OCI-LY3 (cell line): ENCODE measurements around the gene DNAH11.

Experiments
- H2AFZ ChIP-seq: fragments of 200-600, 300-600 bp; shearing (Covaris generic); 2 replicates; pipeline ENCODE4 v1.6.0; 2014; ENCODE audit warnings: antibody characterized with exemption, low read depth, low read length
- H3K27ac ChIP-seq: fragments of 200-600, 300-600 bp; sonication (generic); 2 replicates; pipeline ENCODE4 v1.5.1; 2014; ENCODE audit warnings: mild to moderate bottlenecking, low read length, moderate library complexity, mixed read lengths
- H3K27me3 ChIP-seq: fragments of 200-600, 300-600 bp; sonication (generic); 2 replicates; pipeline ENCODE4 v1.6.1; 2014; ENCODE audit warnings: low read depth, low read length, mixed read lengths
- H3K36me3 ChIP-seq: fragments of 200-600, 300-600 bp; sonication (generic); replicated peaks from 2 replicates; pipeline ENCODE3; 2014; ENCODE audit warnings: low read depth, low read length, mixed read lengths
- H3K4me1 ChIP-seq: fragments of 300-600, 200-600 bp; sonication (generic); 2 replicates; pipeline ENCODE4 v1.6.1; 2014; ENCODE audit warnings: low read length, mixed read lengths
- H3K4me2 ChIP-seq: fragments of 200-600, 300-600 bp; sonication (generic); 2 replicates; pipeline ENCODE4 v1.6.1; 2014; ENCODE audit warnings: low read length, mixed read lengths
- H3K4me3 ChIP-seq: fragments of 300-600, 200-600 bp; sonication (generic); 2 replicates; pipeline ENCODE4 v1.5.1; 2014; ENCODE audit warnings: antibody characterized with exemption, mild to moderate bottlenecking, low read length, moderate library complexity
- H3K79me2 ChIP-seq: fragments of 300-600, 200-600 bp; shearing (Covaris generic); 2 replicates; pipeline ENCODE4 v1.6.1; 2014; ENCODE audit warnings: mild to moderate bottlenecking, low read length, mixed read lengths
- H3K9ac ChIP-seq: fragments of 300-600, 200-600 bp; shearing (Covaris generic); 2 replicates; pipeline ENCODE4 v1.6.0; 2014; ENCODE audit warnings: mild to moderate bottlenecking, low read length, moderate library complexity
- H3K9me3 ChIP-seq: fragments of 200-600, 300-600 bp; shearing (Covaris generic); 2 replicates; pipeline ENCODE4 v1.6.1; 2014; ENCODE audit warnings: low read length, mixed read lengths; ENCODE audit not compliant: insufficient read depth
- H4K20me1 ChIP-seq: fragments of 200-600, 300-600 bp; sonication (generic); 2 replicates; pipeline ENCODE4 v1.6.1; 2016; ENCODE audit warnings: low read length, mixed read lengths; ENCODE audit not compliant: insufficient read depth
- EZH2phosphoT487 ChIP-seq: fragments of 200-600 bp; shearing (Covaris generic); IDR thresholded peaks from 2 replicates; pipeline ENCODE4 v1.6.1; 2018; ENCODE audit warnings: antibody characterized with exemption, mixed run types, low read depth
- TF ChIP-seq, protein P1 (sequence below): fragments of 200-600, 300-600 bp; sonication (generic); IDR thresholded peaks from 2 replicates; pipeline ENCODE4 v1.5.1; 2014; ENCODE audit warnings: antibody characterized with exemption, low read length, low read depth

DNAH11 gene

DNA sequence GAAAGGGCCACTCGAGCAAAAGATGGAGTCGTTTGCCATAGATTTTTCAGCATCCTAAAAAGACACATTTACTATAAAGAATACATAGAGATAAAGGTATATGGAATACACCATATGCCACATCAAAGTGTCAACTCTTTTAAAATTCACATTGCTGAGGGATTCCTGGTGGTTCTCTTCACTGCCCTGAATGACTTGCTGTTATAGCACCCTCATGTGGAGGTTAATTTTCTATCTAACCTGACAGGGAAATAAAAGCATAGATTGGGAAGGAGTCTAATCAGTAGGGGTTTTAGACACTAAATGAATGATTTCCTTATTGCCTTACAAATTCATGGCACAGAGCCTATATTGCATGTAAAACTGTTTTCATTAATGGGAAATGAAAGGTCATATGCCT lies 25.9 kb downstream of the DNAH11 start:
- Histone ChIP-seq H3K4me3 (no peak overlapping the region), H3K27ac (no peak overlapping the region), H3K27me3 (no peaks in the 10 kb centered on the region), H3K4me1 (no peaks in the 10 kb centered on the region), H3K9ac (no peak overlapping the region), H3K4me2 (no peak overlapping the region), H3K36me3 (no peaks in the 10 kb centered on the region), H4K20me1 (no peaks in the 10 kb centered on the region), H3K79me2 (no peaks in the 10 kb centered on the region), H2AFZ (no peak overlapping the region), H3K9me3 (no peaks in the 10 kb centered on the region)
- no peak for TF ChIP-seq EZH2phosphoT487
- TF ChIP-seq, protein P1, sequence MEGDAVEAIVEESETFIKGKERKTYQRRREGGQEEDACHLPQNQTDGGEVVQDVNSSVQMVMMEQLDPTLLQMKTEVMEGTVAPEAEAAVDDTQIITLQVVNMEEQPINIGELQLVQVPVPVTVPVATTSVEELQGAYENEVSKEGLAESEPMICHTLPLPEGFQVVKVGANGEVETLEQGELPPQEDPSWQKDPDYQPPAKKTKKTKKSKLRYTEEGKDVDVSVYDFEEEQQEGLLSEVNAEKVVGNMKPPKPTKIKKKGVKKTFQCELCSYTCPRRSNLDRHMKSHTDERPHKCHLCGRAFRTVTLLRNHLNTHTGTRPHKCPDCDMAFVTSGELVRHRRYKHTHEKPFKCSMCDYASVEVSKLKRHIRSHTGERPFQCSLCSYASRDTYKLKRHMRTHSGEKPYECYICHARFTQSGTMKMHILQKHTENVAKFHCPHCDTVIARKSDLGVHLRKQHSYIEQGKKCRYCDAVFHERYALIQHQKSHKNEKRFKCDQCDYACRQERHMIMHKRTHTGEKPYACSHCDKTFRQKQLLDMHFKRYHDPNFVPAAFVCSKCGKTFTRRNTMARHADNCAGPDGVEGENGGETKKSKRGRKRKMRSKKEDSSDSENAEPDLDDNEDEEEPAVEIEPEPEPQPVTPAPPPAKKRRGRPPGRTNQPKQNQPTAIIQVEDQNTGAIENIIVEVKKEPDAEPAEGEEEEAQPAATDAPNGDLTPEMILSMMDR: peak; percentile 62

DNA sequence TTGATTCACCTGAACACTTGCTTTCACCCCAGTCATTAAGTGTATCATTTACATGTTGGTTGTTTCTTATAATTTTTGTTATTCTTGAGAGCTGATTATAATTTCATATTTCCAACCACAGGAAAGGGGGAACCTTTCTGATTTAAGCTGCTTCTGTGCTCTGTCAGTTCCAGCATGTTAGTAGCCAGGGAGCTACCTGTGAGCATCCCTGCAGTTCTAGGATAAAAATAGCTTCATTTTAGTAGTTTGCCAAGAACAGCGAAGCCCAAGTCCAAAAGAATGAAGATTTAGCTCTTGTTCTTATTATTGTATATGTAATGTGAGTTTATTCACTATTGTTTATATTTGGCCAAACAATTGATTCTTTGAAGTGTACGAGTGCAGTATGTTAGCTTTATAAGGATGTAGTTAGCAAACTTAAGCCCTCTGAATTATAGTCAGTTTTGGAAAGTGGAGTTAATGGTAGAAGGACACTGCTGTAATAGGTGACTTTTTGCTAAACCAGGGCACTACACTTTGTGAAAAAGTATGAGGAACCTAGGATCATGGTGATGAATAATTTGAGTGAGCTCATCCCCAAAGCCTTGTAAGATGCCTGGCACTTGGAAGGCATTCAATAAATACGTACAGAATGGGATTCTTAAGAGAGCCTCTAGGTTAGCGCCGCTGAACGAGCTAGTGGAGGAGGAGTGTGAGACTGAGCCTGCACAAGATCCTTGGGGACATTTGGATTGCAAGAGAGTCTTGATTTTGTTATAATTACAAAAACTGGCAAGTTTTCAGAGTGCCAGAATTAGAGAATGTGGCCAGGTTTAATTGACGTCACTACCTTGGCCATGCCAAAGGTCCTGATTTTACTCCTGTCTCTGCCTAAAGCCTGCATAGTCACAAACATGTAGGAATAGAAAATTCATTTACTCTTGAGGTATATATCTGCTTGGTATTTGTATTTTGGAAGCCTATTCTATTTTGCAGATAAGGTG lies 29.8 kb downstream of the DNAH11 start:
- Histone ChIP-seq H3K27me3 (no peaks in the 10 kb centered on the region), H3K27ac (no peak overlapping the region), H3K4me1 (no peaks in the 10 kb centered on the region), H2AFZ (no peak overlapping the region), H3K9ac (no peak overlapping the region), H3K4me3 (no peak overlapping the region), H3K9me3 (no peaks in the 10 kb centered on the region), H3K36me3 (no peaks in the 10 kb centered on the region), H3K79me2 (no peaks in the 10 kb centered on the region), H4K20me1 (no peaks in the 10 kb centered on the region), H3K4me2 (no peak overlapping the region)
- TF ChIP-seq, protein P1: no peak
- TF ChIP-seq EZH2phosphoT487: no peak

DNA sequence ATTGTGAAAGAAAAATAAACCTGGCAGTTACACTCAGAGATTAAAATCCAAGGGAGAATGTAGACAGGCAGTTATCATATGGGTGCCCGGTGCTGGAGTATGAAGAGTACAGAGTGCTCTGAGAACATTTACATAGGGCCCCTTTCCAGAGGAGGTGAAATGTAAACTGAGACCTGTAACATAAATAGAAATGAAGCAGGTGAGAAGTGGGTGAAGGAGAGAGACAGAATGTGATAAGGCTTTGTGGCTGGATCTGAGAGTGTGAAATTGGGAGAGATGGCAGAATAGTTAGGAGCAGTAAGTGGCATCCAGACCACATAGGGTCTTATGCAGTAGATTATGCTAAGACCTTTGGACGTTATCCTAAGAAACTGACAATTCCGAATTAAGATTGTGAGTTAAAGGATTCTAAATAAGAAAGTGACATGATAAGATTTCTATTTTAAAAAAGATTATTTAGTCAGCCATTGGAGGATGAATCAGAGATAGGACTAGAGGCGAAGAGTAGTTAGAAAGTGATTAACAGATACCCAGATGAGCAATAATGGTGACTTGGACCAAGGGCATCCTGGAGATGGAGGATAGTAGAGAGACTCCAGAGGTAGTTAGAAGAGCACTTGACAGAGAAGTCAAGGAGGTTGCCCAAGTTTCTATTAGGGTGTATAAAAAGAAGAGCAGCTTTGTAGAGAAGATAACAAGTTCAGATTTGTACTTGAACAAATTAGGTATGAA lies 36.7 kb downstream of the DNAH11 start:
- H3K27me3 ChIP-seq: no peaks in the 10 kb centered on the region
- H3K27ac ChIP-seq: no peak overlapping the region
- peak overlapping the region; percentile 22 for H3K4me2 ChIP-seq
- H3K4me1 ChIP-seq: peaks cover 13% of the 10 kb centered on the region
- H3K9me3 ChIP-seq: no peaks in the 10 kb centered on the region
- H2AFZ ChIP-seq: no peak overlapping the region
- no peak overlapping the region for H3K4me3 ChIP-seq
- no peak for TF ChIP-seq EZH2phosphoT487
- TF ChIP-seq, protein P1: no peak
- H3K9ac ChIP-seq: no peak overlapping the region
- H4K20me1 ChIP-seq: no peaks in the 10 kb centered on the region
- no peaks in the 10 kb centered on the region for H3K36me3 ChIP-seq
- H3K79me2 ChIP-seq: no peaks in the 10 kb centered on the region

DNA sequence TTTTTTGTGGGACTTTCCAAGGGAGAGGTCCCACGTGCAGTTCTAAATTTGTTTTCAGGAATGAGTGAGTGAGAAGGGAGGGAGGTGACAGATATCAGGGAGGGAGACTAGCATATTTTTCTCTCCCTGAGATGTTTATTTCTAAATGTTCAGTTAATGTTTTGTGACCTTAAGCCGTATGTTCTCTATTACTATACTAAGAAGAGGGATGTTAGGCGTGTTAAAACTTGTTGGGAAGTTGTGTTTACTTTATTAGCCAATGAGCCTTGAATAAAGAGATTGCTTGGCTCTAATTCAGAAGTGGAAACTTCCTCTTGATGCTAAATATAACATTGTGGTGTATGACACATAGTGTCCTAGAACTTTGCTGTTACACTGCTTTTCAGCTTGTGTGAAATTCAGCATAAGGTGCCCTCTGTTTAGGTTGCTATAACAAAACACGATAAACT lies 37.3 kb downstream of the DNAH11 start:
- Histone ChIP-seq H3K9me3 (no peaks in the 10 kb centered on the region), H2AFZ (no peak overlapping the region), H3K27me3 (no peaks in the 10 kb centered on the region), H3K79me2 (no peaks in the 10 kb centered on the region), H4K20me1 (no peaks in the 10 kb centered on the region), H3K9ac (no peak overlapping the region), H3K4me2 (peak overlapping the region; percentile 22), H3K4me1 (peaks cover 13% of the 10 kb centered on the region), H3K27ac (no peak overlapping the region), H3K36me3 (no peaks in the 10 kb centered on the region), H3K4me3 (no peak overlapping the region)
- no peak for TF ChIP-seq EZH2phosphoT487
- TF ChIP-seq, protein P1: no peak
